SJSA1 (cell line): ENCODE results near the gene MPV17L2. TPM values are rescaled to one million over a fixed set of nuclear protein-coding genes. Genes with fewer than 3 reads are reported as not detected.

Experiments
- DNase-seq, 2 experiments: peaks; one replicate each; pipeline ENCODE4 v3.0.0-alpha.2; 2015 to 2020; ENCODE audit warnings: low spot score in 2 of 2, low read depth in 1 of 2
- H3K27ac ChIP-seq: fragments of 250-450 bp; sonication (Bioruptor Pico); 2 replicates; pipeline ENCODE4 v1.5.1; 2020; ENCODE audit warnings: mild to moderate bottlenecking, moderate library complexity
- H3K27me3 ChIP-seq: fragments of 250-450 bp; sonication (Bioruptor Pico); replicated peaks from 2 replicates; pipeline ENCODE4 v1.5.1; 2020; ENCODE audit warnings: mild to moderate bottlenecking, moderate library complexity
- H3K36me3 ChIP-seq: fragments of 250-450 bp; sonication (Bioruptor Pico); 2 replicates; pipeline ENCODE4 v1.5.1; 2020; ENCODE audit warnings: mild to moderate bottlenecking
- H3K4me1 ChIP-seq: fragments of 250-450 bp; sonication (Bioruptor Pico); replicated peaks from 2 replicates; pipeline ENCODE4 v1.6.1; 2021; ENCODE audit warnings: mild to moderate bottlenecking
- H3K4me3 ChIP-seq: fragments of 250-450 bp; sonication (Bioruptor Pico); 2 replicates; pipeline ENCODE4 v1.5.1; 2020; ENCODE audit warnings: mild to moderate bottlenecking
- H3K9me3 ChIP-seq: fragments of 250-450 bp; sonication (Bioruptor Pico); replicated peaks from 2 replicates; pipeline ENCODE4 v1.5.1; 2020; ENCODE audit warnings: mild to moderate bottlenecking
- total RNA-seq: library from RNA; depleted of rRNA; stranded (reverse); fragments of >200 nt; shearing (Covaris generic); gene quantifications from 2 replicates; pipeline ENCODE4 v1.2.3, GENCODE V29; 2014

The MPV17L2 gene
- total RNA-seq, 1 experiment from 2014 or later: 52.0 TPM

DNA sequence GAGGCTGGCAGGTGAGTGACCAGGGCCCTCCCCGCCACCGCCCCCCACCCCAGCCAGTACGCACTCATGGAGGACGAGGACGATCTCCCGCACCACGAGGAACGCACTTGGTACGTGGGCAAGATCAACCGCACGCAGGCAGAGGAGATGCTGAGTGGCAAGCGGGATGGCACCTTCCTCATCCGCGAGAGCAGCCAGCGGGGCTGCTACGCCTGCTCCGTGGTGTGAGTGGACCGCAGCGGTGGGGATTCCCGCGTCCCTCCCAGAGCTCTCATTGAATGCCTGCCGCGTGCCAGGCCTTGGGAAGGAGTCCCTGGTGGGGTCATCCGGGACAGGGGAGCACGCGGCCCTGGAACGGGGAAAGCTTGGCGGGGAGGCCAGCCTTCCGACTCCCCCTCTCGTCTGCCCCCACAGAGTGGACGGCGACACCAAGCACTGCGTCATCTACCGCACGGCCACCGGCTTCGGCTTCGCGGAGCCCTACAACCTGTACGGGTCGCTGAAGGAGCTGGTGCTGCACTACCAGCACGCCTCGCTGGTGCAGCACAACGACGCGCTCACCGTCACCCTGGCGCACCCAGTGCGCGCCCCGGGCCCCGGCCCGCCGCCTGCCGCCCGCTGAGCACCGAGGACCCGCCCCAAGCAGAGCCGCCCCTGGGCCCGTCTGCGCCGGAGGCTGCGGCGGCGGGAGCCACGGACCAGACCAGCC is 24.2 kb upstream of the MPV17L2 start:
- Histone ChIP-seq H3K4me3 (no peak overlapping the region), H3K36me3 (peaks cover 40% of the 10 kb centered on the region), H3K4me1 (peaks cover 6% of the 10 kb centered on the region; the same call in 1 of the 2 replicates), H3K27ac (no peak overlapping the region), H3K27me3 (no peaks in the 10 kb centered on the region), H3K9me3 (no peaks in the 10 kb centered on the region)
- DNase-seq: no peak

DNA sequence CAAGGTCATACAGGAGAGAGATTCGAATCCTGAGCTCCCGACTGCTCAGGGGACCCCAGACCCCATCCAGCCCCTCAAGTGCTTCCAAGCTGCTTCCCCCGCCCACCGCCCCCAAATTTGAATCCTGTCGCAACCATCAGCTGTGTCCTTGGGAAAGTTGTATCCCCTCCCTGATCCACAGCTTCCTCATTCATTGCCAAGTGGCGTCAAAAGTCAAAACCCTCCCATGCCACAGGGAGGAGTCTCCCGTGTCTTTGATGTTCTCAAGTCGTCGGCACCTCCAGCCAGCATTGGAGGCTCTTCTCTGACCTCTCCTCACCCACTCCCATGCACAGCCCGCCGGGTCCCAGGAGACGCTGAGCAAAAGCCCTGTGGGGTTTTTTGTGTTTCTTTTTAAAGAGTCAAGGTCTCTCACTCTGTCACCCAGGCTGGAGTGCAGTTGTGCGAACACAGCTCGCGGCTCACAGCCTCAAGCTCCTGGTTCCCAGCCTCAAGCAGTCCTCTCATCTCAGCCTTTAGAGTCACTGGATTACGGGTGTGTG is 22.2 kb upstream of the MPV17L2 start:
- Histone ChIP-seq H3K9me3 (no peaks in the 10 kb centered on the region), H3K27ac (no peak overlapping the region), H3K4me1 (peaks cover 12% of the 10 kb centered on the region), H3K4me3 (no peak overlapping the region), H3K27me3 (no peaks in the 10 kb centered on the region), H3K36me3 (peaks cover 31% of the 10 kb centered on the region)
- no peak for DNase-seq

DNA sequence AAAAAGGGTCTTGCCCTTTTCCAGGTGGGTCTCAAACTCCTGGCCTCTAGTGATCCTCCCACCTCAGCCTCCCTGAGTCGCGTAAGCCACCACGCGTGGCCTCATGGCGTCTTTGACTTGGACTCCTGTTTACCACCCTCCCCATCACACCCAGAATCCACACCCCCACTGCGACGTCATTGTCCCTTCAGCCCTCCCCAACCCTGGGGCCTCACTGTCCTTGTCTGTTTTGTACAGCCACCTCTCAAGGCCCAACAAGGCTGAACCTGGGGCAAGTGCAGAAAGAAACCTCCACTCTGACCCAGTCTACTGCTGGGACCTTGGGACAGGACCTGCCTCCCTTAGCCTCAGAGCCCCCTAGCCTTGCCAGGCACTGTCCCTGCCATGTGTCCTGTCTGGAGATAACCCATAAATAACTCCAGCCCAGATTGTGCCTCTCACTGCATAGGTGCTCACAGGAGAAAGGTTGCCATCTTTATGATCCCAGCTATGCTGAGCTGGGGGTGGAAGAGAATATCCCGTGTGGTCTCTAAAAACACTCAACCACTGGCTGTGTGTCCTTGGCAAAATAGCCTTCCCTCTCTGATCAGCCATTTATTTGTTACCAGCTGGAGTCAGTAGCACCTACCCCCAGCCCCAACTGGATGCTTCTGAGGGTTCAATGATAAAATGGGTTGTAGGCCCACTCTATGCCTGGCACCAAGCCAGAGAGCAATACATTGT is 21.3 kb upstream of the MPV17L2 start:
- peaks cover 23% of the 10 kb centered on the region for H3K36me3 ChIP-seq
- no peaks in the 10 kb centered on the region for H3K27me3 ChIP-seq
- no peak overlapping the region for H3K27ac ChIP-seq
- H3K9me3 ChIP-seq: no peaks in the 10 kb centered on the region
- no peak for DNase-seq
- no peak overlapping the region for H3K4me3 ChIP-seq
- peaks cover 12% of the 10 kb centered on the region for H3K4me1 ChIP-seq

DNA sequence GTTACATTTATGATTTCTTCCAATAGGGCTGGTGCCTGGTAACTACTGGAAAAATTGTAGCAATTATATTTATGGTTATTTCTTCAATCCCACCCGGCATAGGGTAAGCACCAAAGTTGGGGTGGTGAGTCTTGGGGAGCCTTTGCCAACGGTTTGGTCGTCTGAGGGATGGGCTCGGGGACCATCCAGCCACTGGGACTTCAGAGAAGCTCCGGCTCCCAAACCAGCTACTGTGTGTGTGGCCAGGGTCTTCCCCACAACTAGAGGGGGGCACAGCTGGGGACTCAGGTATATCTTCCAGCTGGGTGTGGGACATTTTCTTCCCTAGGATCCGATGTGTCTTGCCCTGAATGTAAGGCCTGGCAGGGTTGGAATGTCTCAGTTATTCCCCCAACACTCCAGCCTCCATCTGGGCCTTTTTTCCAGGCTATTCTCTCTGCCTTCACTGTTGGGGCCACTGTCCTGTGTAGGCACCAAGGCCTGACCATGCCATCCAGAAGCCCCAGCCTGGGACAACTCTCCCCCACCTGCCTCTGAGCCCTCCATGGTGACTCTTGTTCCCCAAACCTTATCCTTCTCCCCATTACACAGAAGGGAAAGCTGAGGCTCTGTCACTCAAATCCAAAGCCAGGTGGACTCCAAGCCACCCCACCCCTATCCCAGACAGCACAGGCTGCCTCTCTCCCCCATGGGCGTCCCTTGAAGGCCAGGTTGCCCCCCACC is 20.5 kb upstream of the MPV17L2 start:
- no peaks in the 10 kb centered on the region for H3K27me3 ChIP-seq
- DNase-seq: no peak
- no peak overlapping the region for H3K27ac ChIP-seq

DNA sequence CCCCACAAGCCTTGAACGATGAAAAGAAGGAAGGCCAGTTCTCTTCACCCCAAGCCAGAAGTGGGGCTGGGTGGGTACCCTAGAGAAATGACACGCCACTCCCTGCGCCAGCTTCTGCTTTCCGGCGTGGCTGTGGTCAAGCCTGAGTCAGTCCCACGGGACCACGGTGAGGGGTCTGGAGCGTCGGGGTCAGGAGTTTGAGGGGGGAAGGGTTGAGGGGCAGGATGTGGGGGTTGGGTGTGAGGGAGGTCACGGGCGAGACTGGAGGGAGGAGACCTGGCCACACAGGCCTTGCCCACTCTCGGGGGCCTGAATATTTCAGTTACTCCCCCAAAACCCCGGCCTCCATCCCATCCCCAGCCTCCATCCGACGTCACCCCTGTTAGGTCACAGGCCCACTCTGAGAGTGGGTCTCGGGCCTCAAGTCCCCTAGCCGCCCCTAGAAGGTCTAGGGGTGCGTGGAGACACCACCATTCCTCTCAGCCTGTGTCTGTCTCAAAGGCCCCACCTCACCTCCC is 19.9 kb upstream of the MPV17L2 start:
- Histone ChIP-seq H3K4me1 (peaks cover 12% of the 10 kb centered on the region), H3K36me3 (peaks cover 13% of the 10 kb centered on the region), H3K4me3 (no peak overlapping the region), H3K27me3 (no peaks in the 10 kb centered on the region), H3K27ac (no peak overlapping the region), H3K9me3 (no peaks in the 10 kb centered on the region)
- DNase-seq: no peak

More for the DNA sequence above, 20.5 kb upstream of the MPV17L2 start:
- H3K4me1 ChIP-seq: peaks cover 12% of the 10 kb centered on the region
- H3K4me3 ChIP-seq: no peak overlapping the region
- H3K36me3 ChIP-seq: peaks cover 19% of the 10 kb centered on the region
- H3K9me3 ChIP-seq: no peaks in the 10 kb centered on the region

DNA sequence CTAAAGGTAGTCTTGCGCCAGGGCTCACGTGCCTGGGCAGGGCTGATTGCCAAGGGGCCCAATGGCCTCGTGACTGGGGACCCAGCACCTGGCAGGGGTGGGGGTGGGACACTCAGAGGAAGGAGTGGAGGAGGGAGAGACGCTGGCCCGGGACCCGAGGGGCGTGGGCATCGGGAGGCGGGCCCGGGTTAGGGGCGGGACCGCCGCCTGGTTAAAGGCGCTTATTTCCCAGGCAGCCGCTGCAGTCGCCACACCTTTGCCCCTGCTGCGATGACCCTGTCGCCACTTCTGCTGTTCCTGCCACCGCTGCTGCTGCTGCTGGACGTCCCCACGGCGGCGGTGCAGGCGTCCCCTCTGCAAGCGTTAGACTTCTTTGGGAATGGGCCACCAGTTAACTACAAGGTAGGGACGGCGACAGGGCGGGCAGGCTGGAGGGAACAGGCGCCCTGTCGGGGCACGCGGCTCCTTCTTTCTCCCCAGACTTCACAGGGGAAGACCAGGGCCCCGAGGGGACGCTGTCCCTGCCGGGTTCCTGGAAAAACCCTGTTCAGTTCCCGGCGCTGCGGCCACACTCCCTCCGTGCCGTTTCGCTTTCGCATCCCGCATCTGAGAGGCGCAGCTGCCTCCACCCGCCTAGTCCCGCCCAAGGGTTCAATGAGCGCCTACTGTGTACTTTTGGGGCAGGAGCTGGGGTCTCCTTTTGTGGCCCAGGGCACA is 19.3 kb upstream of the MPV17L2 start, which contains the start of gene IFI30:
Gene IFI30, plus strand, starts transcription at position 242 of the 717 bp plus-strand sequence. Its CDS starts 29 bp downstream, at position 271.
- no peaks in the 10 kb centered on the region for H3K9me3 ChIP-seq
- no peaks in the 10 kb centered on the region; the same call in 1 of the 2 replicates for H3K27me3 ChIP-seq
- H3K4me1 ChIP-seq: peaks cover 12% of the 10 kb centered on the region
- DNase-seq: peak in 1 of 2 experiments; percentile 29
- H3K4me3 ChIP-seq: peak within 1 kb of the TSS; percentile 41
- peaks cover 7% of the 10 kb centered on the region for H3K36me3 ChIP-seq
- H3K27ac ChIP-seq: no peak within 1 kb of the TSS

DNA sequence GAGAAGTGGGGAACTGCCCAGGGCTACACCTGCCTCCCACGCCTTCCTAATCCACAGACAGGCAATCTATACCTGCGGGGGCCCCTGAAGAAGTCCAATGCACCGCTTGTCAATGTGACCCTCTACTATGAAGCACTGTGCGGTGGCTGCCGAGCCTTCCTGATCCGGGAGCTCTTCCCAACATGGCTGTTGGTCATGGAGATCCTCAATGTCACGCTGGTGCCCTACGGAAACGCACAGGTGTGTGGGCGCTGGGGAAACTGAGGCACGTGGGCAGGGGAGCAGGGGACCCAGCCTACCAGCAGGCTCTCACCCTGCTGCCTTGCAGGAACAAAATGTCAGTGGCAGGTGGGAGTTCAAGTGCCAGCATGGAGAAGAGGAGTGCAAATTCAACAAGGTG is 18.0 kb upstream of the MPV17L2 start:
- Histone ChIP-seq H3K4me3 (no peak overlapping the region), H3K27me3 (peaks cover 3% of the 10 kb centered on the region), H3K9me3 (no peaks in the 10 kb centered on the region), H3K36me3 (no peaks in the 10 kb centered on the region), H3K4me1 (peaks cover 12% of the 10 kb centered on the region), H3K27ac (no peak overlapping the region)
- no peak for DNase-seq

DNA sequence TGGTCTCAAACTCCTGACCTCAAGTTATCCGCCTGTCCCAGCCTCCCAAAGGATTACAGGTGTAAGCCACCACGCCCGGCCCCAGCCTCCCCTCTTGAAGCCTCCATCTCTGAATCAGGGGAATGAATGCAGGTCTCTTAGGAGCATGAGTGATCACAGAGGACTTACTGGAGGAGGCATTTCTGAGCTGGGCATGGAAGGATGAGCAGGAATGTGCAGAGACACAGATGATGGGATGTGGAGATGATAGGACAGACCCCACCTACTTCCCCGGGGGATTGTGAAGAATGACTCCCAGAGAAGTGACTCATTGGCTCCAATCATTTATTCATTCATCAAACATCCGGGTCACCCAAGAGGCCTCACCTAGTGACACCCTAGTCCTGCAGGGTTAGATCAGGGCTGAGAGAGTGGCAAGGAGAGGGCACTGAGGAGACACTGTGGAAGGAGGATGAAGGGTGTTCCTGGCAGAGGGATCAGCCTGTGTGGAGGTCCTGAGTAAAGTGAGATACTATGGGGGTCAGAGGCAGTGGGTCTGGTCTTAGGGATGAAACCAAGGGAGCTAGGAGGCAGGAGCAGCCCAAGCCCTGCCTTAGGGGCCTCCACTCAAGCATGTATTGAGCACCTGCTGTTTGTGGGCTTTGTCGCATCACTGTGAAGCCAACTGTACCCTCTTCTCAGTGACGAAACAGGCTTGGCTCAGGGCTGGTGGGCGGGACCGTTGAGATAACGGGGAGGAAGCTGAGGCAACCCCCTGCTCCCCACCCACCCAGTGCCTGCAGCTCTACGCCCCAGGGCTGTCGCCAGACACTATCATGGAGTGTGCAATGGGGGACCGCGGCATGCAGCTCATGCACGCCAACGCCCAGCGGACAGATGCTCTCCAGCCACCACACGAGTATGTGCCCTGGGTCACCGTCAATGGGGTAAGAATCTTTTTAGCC is 16.4 kb upstream of the MPV17L2 start:
- no peak for DNase-seq
- Histone ChIP-seq H3K4me1 (peaks cover 12% of the 10 kb centered on the region), H3K9me3 (no peaks in the 10 kb centered on the region)

DNA sequence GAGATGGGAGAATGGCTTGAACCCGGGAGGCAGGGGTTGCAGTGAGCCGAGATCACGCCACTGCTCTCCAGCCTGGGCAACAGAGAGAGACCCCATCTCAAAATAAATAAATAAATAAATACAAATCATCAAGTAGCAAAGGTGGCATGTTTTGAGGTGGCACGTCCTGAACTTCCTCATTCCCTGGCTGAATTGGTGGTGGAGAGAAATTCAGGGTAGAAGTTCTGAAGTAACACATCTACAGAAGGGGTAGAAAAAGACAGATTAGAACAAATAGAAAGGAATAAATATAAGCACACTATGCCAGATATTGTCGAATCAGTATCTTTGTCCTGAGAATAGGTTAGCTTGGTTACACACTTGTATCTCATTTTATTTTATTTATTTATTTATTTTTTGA is 13.1 kb upstream of the MPV17L2 start:
- Histone ChIP-seq H3K27ac (no peak overlapping the region), H3K4me3 (no peak overlapping the region), H3K36me3 (no peaks in the 10 kb centered on the region), H3K9me3 (no peaks in the 10 kb centered on the region), H3K4me1 (no peaks in the 10 kb centered on the region), H3K27me3 (peaks cover 31% of the 10 kb centered on the region)
- no peak for DNase-seq

More for the DNA sequence above, 16.4 kb upstream of the MPV17L2 start:
- no peak overlapping the region for H3K27ac ChIP-seq
- H3K4me3 ChIP-seq: no peak overlapping the region
- H3K27me3 ChIP-seq: peaks cover 15% of the 10 kb centered on the region
- H3K36me3 ChIP-seq: no peaks in the 10 kb centered on the region

DNA sequence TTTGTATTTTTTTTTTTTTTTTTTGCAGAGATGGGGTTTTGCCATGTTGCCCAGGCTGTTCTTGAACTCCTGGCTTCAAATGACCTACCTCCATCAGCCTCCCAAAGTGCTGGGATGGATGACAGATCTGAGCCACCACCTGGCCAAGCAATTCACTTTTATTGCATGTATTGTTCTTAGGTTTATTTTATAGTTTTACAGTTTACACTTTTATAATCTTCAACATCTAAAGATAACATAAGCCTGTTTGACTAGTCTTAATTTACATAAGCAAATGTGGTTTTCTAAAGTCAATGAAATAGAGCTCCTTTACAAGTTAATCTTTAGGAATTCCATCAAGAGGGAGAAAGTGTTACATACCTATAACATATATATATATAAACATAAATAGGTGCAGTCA is 9.5 kb upstream of the MPV17L2 start:
- Histone ChIP-seq H3K9me3 (no peaks in the 10 kb centered on the region), H3K4me1 (no peaks in the 10 kb centered on the region), H3K36me3 (no peaks in the 10 kb centered on the region), H3K27me3 (peaks cover 32% of the 10 kb centered on the region), H3K27ac (no peak overlapping the region), H3K4me3 (no peak overlapping the region)
- DNase-seq: no peak

DNA sequence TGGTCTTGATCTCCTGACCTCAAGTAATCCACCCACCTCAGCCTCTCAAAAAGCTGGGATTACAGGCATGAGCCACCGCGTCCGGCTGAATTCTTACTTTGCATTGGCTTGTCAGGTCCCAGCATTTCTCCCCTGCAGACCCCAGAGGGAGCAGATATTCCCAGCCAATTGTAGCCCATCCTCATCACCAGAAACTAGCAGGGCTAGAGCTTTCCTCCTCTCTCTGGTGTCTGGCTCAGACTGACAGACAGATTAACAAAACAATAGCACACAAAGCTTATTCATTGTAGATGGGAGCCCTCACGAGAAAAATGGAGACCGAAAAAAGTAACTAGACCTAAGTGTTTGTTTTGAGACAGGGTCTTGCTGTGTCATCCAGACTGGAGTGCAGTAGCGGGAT is 7.5 kb upstream of the MPV17L2 start:
- H3K9me3 ChIP-seq: no peaks in the 10 kb centered on the region
- H3K27me3 ChIP-seq: peaks cover 24% of the 10 kb centered on the region

DNA sequence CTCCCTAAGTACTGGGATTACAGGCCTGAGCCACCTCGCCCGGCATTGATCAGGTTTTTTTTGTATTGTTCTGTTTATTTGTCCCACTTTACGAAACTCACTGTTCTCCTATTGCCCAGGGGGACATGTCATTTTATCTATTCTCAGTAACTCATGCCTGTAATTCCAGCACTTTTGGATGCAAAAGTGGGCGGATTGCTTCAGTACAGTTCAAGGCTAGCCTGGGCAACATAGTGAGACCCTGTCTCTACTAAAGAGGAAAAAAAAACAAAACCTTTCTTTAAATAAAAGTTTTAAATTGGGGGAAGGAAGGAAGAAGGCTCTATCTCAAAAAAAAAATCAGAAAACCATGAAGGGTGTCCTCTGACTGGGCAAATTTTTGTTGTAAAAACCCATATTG is 2.7 kb upstream of the MPV17L2 start:
- Histone ChIP-seq H3K4me1 (peaks cover 9% of the 10 kb centered on the region), H3K27me3 (no peaks in the 10 kb centered on the region; the same call in 1 of the 2 replicates), H3K27ac (no peak overlapping the region), H3K9me3 (no peaks in the 10 kb centered on the region), H3K4me3 (no peak overlapping the region), H3K36me3 (peaks cover 3% of the 10 kb centered on the region; the same call in 1 of the 2 replicates)
- no peak for DNase-seq

More for the DNA sequence above, 7.5 kb upstream of the MPV17L2 start:
- no peak overlapping the region for H3K4me3 ChIP-seq
- no peak overlapping the region for H3K27ac ChIP-seq
- H3K36me3 ChIP-seq: no peaks in the 10 kb centered on the region
- H3K4me1 ChIP-seq: no peaks in the 10 kb centered on the region
- no peak for DNase-seq
